NCI-H524 treated with DMSO at 0.1 percent for 48 hours (cell line): ENCODE data around the gene STAB1.
A peak's percentile ranks its signal among the peaks of the same experiment; 100 is the strongest.

Experiments used
- DNase-seq: peaks from one replicate; lab custom pipeline; 2025; lab: John Stamatoyannopoulos, UW

The STAB1 gene

DNA sequence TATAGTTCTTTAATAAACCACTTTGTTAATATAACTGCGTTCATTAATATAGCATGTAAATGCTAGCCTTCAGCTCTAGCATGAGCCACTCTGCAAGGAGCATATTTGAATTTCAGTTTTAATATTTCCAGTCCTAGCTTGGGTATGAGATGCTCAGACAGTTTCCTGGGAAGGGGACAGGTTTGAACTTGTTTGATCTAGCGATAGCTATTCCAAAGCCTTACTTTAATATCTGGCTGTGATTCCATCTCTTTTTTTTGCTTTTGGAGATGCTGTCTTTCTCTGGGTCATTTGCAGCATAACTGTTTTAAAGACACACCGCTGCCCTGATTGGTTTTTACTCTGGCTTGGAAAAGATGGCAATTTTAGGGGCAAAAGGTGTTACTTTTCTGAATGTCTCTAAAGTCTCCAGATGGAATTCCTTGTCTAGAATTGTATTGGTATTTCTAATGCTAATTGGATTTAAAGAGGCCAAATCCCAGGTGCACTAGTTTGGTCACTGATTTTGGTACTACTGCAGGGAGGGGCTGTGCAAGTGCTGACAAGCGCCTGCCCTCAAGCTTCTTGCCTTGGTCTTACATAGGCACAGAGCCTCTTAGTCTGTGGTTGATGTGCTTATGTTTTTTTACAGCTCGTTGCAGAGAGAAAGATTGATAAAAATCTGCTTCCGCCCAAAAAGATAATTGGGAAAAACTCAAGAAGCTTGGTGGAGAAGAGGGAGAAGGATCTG is 36.9 kb upstream of the STAB1 start:
- no peak for DNase-seq

DNA sequence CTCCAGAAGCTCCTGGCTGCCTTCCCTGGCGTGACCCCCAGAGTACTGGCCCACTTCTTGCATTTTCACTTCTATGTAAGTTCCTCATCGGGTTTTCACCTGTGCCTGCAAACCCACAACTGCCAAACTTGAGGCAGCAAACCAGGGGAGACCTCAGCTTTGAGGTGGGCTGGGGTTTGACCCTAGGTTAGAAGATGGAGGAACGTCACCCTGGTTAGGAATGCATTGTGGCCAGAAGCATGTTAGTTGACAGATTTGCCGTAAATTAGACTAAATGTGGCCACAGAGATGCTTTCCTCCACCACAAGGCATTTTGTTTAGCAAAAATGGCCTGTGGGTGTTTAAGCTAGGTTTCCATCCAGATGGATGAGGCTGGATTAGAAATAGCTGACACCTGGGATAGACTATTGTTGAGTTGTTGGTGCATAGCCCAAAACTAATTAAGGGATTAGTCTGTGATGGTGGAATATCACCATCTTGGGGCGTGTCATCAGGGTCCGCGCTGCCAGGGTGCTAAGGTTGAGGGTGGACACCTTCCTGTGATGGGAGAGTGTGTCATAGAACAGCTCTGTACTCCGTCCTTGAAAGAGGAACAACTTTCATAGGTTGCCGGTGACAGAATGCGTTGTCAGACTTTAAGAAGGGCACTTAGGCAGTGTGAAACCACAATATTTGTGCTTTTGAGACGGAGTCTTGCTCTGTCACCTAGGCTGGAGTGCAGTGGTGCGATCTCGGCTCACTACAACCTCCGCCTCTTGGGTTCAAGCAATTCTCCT is 36.2 kb upstream of the STAB1 start:
- DNase-seq, result peak; percentile 51

DNA sequence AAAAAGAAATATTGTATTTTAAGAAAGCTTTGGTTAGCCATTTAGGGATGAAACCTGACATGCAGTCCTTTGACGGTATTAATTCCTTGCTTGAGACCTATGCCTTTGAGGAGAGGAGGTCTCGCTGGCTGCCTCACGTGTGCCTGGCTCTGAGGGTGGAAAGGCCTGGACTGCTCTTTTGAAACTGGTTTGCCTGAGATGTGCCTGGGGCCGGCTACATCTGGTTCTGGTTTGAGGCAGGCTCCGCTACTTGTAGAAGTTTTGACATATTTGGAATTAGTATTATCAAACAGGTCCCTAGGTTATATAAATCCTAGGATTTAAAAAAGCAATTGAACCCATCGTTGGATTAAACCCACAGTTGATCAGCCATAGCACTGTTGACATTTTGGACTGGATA is 33.3 kb upstream of the STAB1 start:
- DNase-seq, result no peak

DNA sequence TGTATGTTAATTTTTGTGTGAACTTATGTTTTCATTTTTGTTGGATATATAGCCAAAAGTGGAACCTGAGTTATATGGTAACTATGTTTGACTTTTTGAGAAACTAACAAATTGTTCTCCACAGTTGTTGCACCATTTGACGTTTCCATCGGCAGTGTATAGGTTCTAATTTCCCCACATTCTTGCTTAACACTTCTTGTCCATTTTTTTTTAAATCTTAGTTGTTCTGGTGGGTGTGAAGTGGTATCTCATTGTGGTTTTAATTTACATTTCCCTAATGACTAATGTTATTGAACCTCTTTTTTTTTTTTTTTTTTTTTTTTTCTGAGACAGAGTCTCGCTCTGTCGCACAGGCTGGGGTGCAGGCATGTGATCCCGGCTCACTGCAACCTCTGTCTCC is 31.7 kb upstream of the STAB1 start:
- no peak for DNase-seq

DNA sequence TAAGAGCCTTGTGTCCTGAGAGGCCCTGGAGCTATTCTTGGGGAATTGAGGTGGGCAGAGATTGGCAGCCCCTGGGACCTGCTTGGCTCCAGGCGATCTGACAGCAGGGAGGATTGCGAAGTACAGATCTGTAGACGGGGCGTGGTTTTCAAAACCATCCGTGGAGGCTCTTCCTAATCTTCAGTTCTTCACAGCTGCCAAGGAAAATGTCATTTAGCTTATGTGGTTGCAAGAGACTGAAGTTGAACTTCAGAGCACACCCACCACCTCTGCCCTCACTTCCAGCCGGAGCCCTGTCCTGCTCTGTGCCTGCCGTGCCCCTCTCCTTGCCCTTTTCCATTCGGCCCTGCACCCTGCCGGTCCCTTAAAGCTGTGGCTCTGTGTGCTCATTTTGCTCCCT is 26.8 kb upstream of the STAB1 start:
- peak; percentile 90 for DNase-seq

DNA sequence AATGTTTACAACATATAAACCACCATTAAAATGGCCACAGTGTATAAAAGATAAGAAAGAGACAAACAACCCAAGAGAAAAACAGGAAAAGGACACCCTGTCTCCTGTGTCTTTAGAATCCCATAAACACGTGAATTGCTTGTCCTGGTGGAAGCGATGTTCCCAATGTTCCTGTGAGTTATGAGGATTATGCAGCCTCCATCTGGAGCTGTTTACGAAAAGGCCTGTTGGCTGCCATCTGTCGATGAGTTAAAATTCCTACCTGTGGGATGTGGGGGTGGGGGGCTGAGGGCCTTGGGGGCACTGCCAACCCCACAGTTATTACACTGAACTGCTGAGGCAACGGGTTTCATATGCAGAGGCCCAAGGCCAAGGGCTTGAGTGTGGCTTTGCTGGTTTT is 26.1 kb upstream of the STAB1 start:
- peak; percentile 87 for DNase-seq

DNA sequence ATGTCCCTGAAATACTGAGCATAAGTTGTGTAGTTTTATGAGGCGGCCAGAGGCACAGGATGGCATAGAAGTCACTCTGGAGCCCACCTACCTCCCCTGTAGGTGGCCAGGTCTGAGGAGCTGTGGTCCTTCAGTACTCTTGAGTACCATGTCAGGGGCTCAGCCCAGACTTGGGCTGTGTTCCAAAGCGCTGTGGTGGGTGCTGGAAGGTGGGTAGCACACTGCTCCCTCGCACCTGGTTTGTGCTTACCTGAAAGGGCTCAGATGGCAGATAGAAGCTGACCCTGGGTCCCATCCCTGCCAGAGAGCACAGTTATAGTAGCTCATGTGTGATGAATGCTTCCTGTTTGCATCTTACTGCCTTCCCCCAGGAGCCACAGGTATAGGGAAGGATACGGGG is 24.2 kb upstream of the STAB1 start:
- no peak for DNase-seq

DNA sequence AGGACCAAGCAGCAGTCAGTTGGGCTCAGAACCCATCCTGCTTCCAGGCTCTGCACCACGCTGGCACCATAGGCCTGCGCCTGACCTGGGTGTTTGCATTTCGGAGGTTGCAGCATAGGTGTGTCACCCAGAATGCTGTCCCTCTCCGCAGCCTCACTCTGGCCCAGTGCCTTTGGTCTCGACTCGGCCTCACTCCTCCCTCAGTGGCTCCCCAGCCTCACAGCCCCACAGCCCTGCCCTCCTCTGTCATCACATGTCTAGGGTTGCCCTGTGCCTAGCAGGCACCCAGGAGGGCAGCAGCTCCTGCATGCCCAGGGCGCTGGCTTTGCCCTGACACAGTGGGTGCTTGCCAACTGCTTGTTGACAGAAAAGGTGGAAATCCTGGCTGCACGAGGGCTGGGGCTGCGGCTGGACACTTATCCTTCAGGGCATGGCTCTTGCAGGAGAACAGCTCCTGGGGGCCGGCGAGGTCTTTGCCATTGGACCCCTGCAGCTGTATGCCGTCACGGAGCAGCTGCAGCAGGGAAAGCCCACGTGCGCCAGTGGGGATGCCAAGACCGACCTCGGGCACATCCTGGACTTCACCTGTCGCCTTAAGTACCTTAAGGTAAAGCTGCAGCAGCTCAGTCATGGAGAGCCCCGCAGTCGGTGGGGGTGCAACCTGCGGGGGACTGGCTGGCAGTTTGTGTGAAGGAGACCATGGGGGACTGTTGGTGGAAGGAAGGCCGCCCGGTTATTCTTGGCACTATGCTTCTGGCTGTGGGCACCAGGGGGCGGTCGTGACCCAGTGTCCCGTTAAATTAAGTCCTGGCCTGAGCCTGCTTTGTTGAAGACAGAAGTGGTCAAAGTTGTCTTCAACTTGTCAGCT is 23.5 kb upstream of the STAB1 start:
- no peak for DNase-seq

DNA sequence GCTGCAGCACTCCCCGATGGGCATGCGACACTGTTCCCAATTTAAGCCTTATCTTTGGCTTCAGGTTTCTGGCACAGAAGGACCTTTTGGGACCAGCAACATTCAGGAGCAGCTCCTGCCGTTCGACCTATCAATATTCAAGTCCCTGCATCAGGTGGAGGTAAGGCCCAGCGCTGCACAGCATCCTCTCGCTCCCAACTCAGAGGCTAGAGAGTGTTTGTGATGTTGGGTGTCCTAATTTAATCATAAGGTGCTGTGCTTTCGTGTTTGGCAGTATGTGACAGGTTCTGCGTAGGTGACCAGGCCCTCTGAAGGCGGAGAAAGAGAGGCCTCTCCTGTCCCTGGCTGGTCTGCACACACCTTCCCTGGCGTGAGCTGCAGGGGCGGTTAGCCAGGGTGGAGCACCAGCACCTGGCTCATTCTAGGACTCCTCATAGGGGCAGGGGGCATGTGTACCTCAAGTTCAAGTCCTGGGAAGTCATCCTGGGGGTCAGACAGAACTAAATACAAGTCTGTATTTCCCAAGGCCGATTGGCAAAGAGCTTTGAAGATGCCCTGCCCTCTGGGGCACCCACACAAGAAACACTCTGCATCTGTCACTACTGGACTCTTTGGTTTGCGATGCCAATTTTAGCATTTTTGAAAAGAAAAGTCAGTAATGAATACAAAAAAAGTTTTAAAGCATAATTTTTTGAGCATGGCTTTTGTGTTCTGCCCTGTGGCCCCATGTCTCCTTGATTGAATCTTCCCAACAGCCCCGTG is 22.7 kb upstream of the STAB1 start:
- DNase-seq, result no peak

DNA sequence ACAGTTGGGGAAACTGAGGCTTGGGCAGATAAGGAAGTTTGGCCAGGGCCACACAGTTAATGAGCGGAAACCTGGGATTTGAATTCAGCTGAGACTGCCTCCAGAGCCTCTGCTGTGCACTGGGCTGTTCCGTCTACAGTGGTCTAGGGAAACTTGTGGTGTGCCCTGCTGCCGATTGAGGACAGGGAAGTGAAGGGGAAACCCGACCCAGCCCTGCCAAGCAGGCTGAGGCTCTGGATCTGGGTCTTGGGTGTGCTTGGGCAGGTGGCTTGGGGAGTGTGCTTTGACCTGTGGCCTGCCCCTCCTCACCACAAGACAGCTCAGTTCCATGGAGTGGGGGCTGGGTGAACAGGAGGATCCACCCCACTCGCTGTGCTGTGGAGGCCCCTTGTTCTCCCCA is 22.1 kb upstream of the STAB1 start:
- DNase-seq, result no peak

DNA sequence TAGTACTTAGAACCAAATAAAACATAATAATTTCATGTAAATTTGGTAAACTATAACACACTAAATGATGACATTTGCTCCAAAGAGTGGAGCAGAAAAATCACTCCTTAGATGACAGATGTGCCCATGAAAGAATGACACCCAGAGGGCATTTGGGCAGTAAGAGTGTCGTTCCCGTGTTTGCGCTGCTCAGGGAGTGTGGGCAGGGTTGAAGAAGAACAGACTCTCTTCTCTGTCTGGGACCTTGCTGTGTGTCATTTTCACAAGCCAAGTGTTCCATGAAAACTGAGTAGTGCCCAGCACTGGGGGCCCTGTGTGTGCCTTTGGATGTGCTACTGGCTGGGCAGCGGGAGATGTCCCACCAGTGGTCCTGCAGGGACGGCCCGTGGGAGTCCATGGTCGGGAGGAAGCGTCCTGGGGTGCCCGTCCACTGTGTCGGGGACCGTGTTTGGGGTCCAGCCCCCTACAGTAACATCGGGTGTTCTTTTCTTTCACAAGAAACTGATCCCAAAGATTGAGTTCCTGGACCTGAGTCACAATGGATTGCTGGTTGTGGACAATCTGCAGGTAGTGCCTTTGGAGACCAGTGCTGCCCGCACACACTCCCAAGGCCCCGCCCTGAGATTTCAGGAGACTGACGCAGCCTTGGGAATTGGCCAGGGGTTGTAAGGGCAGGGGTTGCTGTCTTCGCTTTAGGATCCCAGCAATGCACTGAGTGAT is 17.9 kb upstream of the STAB1 start:
- no peak for DNase-seq

DNA sequence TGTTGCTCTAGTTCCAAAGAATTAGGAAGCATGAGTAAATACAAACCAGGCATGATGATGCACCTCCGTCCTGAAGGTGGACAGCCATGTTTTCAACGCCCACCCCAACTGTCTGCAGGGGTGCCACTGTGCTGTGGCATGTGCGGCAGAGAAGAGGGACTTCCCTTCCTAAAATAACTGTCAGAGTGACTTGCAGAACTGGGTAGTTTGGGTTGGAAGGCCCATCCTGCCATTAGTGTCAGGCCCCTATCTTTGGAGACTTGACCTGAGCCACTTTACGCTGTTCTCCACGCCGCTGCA is 17.4 kb upstream of the STAB1 start:
- no peak for DNase-seq

DNA sequence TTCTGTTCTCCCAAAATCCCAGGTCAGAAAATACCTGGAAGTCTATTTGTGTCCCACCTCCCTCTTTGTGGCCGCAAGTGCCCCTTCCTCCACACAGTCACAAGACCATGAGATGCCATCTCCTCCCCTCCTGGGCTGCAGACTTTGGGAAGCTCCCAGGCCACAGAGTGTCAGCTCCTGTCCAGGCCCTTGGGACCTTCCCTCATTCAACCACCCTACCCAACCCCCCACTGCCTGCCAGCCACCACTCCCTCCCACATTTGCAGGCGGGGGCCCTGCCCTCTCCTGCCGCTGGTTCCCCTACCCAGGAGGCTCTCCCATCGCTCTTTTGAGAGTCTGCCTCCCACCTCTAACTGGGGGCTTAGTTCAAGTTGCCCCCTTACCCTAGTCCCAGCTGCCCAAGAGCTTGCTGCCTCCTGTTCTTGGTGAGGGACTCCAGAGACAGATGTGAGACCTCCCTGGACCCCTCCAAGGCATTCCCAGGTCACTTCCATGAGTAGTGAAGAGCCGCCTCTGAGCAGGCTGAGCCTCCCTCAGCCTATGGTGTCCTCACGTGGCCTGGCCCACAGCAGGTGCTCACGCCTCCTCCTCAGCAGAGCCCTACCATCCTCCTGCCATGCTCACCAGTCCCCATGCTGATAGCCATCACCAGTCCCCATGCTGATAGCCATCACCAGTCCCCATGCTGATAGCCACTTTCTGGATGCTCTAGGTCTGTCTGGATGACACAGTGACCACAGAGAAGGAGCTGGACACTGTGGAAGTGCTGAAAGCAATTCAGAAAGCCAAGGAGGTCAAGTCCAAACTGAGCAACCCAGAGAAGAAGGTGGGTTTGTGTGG is 15.9 kb upstream of the STAB1 start:
- no peak for DNase-seq

DNA sequence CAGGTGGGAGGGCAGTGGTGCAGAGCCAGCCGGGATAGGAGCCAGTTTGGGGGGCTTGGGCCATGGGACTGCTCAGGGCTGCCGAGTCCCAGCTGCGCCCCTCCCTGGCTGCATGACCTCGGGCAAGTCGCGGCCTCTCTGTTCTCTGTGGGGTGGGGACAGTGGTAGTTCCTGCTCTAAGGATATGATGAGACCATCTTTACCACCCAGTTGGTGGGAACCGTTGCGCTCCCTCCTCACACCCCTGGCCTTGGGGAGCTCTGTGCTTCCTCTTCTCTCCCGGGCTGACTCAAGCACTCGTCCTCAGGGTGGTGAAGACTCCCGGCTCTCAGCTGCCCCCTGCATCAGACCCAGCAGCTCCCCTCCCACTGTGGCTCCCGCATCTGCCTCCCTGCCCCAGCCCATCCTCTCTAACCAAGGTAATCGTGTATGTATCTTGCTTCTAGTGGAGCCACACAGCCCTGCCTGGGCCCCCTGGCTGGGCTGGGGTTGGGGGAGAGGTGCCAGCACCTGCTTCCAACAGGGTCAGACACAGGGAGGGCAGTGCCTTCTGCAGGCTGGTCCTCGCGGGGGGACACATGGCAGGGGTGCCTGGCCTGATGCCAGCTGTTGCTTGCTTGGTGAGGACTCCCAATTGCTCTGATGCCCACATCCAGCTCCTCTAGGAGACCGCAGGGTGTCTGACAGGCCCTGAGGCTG is 15.1 kb upstream of the STAB1 start:
- DNase-seq, result no peak

DNA sequence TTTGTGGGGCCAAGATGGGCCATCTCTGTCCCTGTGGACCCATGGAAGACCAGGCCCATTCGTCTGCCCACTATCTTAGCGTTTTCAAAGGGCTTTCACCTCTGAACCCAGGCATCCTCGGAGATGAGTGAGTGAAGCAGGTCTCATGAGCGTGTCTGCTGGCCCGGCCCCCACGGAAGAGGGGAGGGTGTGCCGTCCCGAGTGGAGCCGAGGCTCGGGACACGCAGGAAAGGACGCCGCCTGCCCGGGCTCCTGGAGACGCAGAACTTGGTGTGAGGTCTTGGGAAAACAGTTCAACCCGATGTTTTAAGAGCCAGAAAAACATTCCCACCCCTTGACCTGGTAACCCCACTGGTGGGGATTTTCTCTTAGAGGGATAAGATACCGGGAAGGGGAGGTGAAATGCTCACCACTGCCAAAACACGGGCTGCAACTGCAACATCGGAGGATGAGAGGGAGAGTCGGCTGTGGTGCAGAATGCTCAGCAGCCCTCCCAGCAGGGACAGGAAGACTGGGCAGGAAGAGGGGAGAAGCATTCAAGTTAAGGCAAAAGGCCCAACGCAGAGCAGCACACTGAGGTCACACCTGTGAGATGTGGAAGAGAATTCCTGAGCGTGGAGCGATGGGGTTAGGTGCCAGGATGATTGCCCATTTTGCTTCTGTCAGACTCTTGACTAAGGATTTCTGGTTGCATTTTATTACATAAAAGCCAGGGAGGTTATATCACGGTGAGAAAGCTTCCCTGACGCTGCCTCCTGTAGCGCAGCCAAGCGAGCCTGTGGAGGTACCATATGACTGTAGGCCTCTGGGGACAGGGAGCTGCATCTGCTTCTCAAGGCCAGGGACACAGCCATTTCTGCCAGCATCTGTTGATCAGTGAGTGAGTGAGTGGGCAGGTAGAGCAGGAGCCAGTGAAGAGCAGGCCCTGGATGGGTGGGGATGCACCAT is 14.1 kb upstream of the STAB1 start:
- peak; percentile 5 for DNase-seq

DNA sequence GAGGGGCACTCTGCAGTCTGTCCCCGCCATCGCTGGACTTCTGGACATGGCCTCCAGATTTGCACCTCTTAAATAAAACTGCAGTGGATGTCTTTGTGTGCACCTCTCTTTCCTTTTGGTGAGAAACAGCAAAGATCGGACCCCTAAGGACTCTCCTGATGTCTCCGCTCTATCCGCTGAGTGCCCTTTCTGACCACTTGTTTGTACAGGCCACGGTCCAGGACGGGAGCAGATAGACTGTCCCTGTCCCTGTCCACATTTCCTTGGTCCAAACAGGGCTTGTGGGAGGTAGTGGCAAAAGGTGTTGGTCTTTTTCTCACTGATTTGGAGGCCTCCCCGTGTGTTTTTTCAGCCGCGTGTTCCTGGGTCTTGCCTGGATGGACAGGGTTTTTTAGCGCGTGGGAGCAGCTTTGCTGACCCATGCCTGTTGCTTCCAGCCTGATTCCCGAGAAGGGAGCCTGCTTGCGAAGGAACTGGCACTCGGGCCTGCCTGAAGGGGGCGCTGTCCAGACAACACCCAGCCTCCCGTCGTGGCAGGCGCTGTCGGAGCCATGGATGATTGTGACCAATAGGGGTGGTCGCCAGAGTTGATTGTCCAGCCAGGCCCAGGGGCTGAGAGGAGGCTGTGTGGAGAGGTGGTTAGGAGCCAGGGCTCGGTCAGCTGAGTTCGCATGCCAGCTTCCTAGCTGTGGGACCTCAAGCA is 13.2 kb upstream of the STAB1 start:
- DNase-seq, result no peak

DNA sequence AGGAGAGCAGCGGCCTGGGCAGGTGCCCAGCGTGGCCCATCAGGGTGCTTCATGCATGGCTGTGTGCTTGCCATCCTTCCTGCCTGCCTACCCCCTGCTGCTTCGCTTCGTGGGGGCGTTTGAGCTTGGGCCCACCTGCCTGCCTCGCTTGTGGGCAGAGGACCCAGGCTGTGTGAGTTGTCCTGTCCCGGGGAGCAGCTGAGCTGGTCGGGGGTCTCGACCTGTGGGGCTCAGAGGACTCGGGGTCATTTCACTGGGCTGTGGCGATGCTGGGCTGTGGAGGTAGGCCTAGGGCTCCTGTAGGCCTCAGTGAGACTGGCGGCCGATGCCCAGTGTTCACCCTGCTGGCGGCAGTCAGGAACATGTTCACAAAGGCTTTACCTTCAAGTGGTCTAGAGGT is 12.1 kb upstream of the STAB1 start:
- no peak for DNase-seq
